ENCODE results near the gene TIMM23B.
"Not testable (repeated sequence)": the region's sequence is repeated elsewhere in the genome, so short reads cannot be mapped to it uniquely, and the experiment has no call there.

- TF ChIP-seq CTCF (IDR thresholded peaks at IDR 0.05; ENCODE audit: borderline replicate concordance, extremely low read depth, low read length, poor library complexity, severe bottlenecking); EZH2 (IDR thresholded peaks at IDR 0.05; ENCODE audit: borderline replicate concordance, low read depth, low read length, severe bottlenecking): not testable (repeated sequence)
Observed at GRCh38 chr10:49977756-49978155, 35.9 kb downstream of the TIMM23B start.

Measured in DND-41 (cell line).